ENCODE data around the gene PEAK3. TPM values are rescaled to one million over a fixed set of nuclear protein-coding genes. Genes with fewer than 3 reads are reported as not detected.

PEAK3 gene
- polyA plus RNA-seq, 1 of the 3 experiments (the other 2 are of a cell fraction) = not detected

- TF ChIP-seq RCOR1 (IDR thresholded peaks at IDR 0.05; ENCODE audit: low read length) (no peak), EP300 (IDR thresholded peaks at IDR 0.05; ENCODE audit: borderline replicate concordance in 1 of 2, low read depth in 1 of 2, low read length in 1 of 2) (no peak), FOXM1 (IDR thresholded peaks at IDR 0.05; ENCODE audit: low read depth) (no peak), FOXJ3 (CRISPR knock-in tag; IDR thresholded peaks at IDR 0.05) (no peak)
Measured at GRCh38 chr19:2275588-2276428, 6.2 kb downstream of the PEAK3 start (continued).

- DNase-seq = peak; percentile 89
- peaks cover 17% of the 10 kb centered on the region for H3F3A ChIP-seq (replicated peaks; ENCODE audit: insufficient read depth)
- H3K9ac ChIP-seq = no peak overlapping the region
- H4K20me1 ChIP-seq (ENCODE audit: insufficient read depth) = peaks cover 52% of the 10 kb centered on the region
- H3K9me2 ChIP-seq = no peaks in the 10 kb centered on the region
- peaks cover 17 to 26% of the 10 kb centered on the region in 2 experiments for H3K36me3 ChIP-seq (replicated peaks in 1 of 2; ENCODE audit: control insufficient read depth in 1 of 2, insufficient read depth in 2 of 2, low read length in 1 of 2)
- ChIA-PET POLR2A (interaction anchor here (1.0 to 1.9 kb wide), 4 partner anchors 15 to 41 kb away, joined by 3 to 6 read pairs (median 3); no protein-coding TSS in a partner anchor), CTCF (interaction anchor here (0.6 to 11.9 kb wide), 24 partner anchors 8 to 1042 kb away, joined by 3 to 284 read pairs (median 6); partner anchors contain the start of genes LINGO3, LSM7, PLEKHJ1 and SF3A2)
- H2AFZ ChIP-seq (ENCODE audit: low read depth) = no peak overlapping the region
- 0 out of 2 replicates have a peak, but pooled peaks have one; percentile 24 for TF ChIP-seq MAX (IDR thresholded peaks at IDR 0.05; ENCODE audit: low read depth)
- peak; percentile 65; the same call in 1 of the 2 replicates for TF ChIP-seq SIN3A (IDR thresholded peaks at IDR 0.05; ENCODE audit: borderline replicate concordance, low read depth, low read length)
- TF ChIP-seq REST (IDR thresholded peaks at IDR 0.05; ENCODE audit: low read depth, low read length) = peak; percentile 61; the same call in 1 of the 2 replicates
- TF ChIP-seq SMC3 (IDR thresholded peaks at IDR 0.05; ENCODE audit: low read depth, low read length) = peak; percentile 88
- no peak for TF ChIP-seq IRF3 (IDR thresholded peaks at IDR 0.05; ENCODE audit: low read depth, low read length)
- TF ChIP-seq YY1 (IDR thresholded peaks at IDR 0.05; ENCODE audit: low read depth) = no peak
- peak; percentile 59 for TF ChIP-seq CTCF (IDR thresholded peaks at IDR 0.05)
- TF ChIP-seq MXI1 (IDR thresholded peaks at IDR 0.05; ENCODE audit: low read depth, low read length) = peak; percentile 94
- no peak for TF ChIP-seq RCOR1 (IDR thresholded peaks at IDR 0.05; ENCODE audit: low read length)
- TF ChIP-seq TEAD4 (IDR thresholded peaks at IDR 0.05; ENCODE audit: borderline replicate concordance, insufficient read depth) = no peak
- TF ChIP-seq RXRA (IDR thresholded peaks at IDR 0.05; ENCODE audit: borderline replicate concordance, low read depth) = no peak
- TF ChIP-seq FOXJ3 (CRISPR knock-in tag; IDR thresholded peaks at IDR 0.05) = no peak
- TF ChIP-seq RAD21 (IDR thresholded peaks at IDR 0.05; ENCODE audit: low read length) = peak; percentile 88
- no peak for TF ChIP-seq CHD2 (IDR thresholded peaks at IDR 0.05; ENCODE audit: low read length, partially characterized antibody)
- peak overlapping the region in 1 of 2 experiments; percentile 46; a peak in 2 of 4 replicates for H3K27ac ChIP-seq (ENCODE audit: low read depth in 2 of 2, low read length in 1 of 2)
- no peaks in the 10 kb centered on the region for H3K9me3 ChIP-seq
- no peaks in the 10 kb centered on the region for H3K27me3 ChIP-seq (ENCODE audit: insufficient read depth)
- 72% methylated on average over 12 of the region's 16 CpGs for WGBS (ENCODE audit: low lambda C conversion rate)
- no peak overlapping the region for H3K4me2 ChIP-seq
- H3K4me1 ChIP-seq (ENCODE audit: control insufficient read depth in 1 of 2, insufficient read depth in 2 of 2, low read depth in 1 of 2, low read length in 1 of 2) = peaks cover 4 to 28% of the 10 kb centered on the region in 2 experiments; a peak in 1 of 4 replicates
- peaks cover 57% of the 10 kb centered on the region for H3K79me2 ChIP-seq (ENCODE audit: insufficient read depth)
- no peak overlapping the region for H3K4me3 ChIP-seq (ENCODE audit: low read depth in 2 of 2, low read length in 1 of 2)
Measured at GRCh38 chr19:2274931-2275535, 6.9 kb downstream of the PEAK3 start.

Data from SK-N-SH (cell line).